ENCODE data around the gene ABCA2.

The ABCA2 gene

GRCh38 chr9:136963751-136964150, 64.3 kb downstream of the ABCA2 start:
- H3K4me3 ChIP-seq (ENCODE audit: low read length) = no peak overlapping the region
- no peak for DNase-seq (ENCODE audit: low read depth)
- no peak for TF ChIP-seq CTCF (IDR thresholded peaks at IDR 0.05; ENCODE audit: insufficient read depth, low read depth, low read length, missing control alignments)

- no peak for DNase-seq (ENCODE audit: low read depth)
- H3K4me3 ChIP-seq (ENCODE audit: low read length) = no peak overlapping the region
- no peak for TF ChIP-seq CTCF (IDR thresholded peaks at IDR 0.05; ENCODE audit: insufficient read depth, low read depth, low read length, missing control alignments)
Observed at GRCh38 chr9:136963341-136963740, 64.7 kb downstream of the ABCA2 start.

- no peak for DNase-seq (ENCODE audit: low read depth)
- H3K4me3 ChIP-seq (ENCODE audit: low read length) = no peak overlapping the region
- TF ChIP-seq CTCF (IDR thresholded peaks at IDR 0.05; ENCODE audit: insufficient read depth, low read depth, low read length, missing control alignments) = no peak
Observed at GRCh38 chr9:136962701-136963248, 65.3 kb downstream of the ABCA2 start.

- no peak overlapping the region for H3K4me3 ChIP-seq (ENCODE audit: low read length)
- TF ChIP-seq CTCF (IDR thresholded peaks at IDR 0.05; ENCODE audit: insufficient read depth, low read depth, low read length, missing control alignments) = no peak
- DNase-seq (ENCODE audit: low read depth) = no peak
Observed at GRCh38 chr9:136962163-136962562, 65.9 kb downstream of the ABCA2 start.

GRCh38 chr9:136961279-136962065, 66.6 kb downstream of the ABCA2 start:
- no peak for TF ChIP-seq CTCF (IDR thresholded peaks at IDR 0.05; ENCODE audit: insufficient read depth, low read depth, low read length, missing control alignments)
- no peak overlapping the region for H3K4me3 ChIP-seq (ENCODE audit: low read length)
- no peak for DNase-seq (ENCODE audit: low read depth)

- H3K4me3 ChIP-seq (ENCODE audit: low read length) = no peak overlapping the region
- no peak for DNase-seq (ENCODE audit: low read depth)
- TF ChIP-seq CTCF (IDR thresholded peaks at IDR 0.05; ENCODE audit: insufficient read depth, low read depth, low read length, missing control alignments) = no peak
Observed at GRCh38 chr9:136960938-136961275, 67.1 kb downstream of the ABCA2 start.
